Fibroblast of lung (primary cell): Measurements from ENCODE around the gene MORN3.

Experiments
- EZH2 ChIP-seq: IDR thresholded peaks from 2 replicates; pipeline ENCODE4 v1.5.1; 2012; ENCODE audit warnings: low read length, control low read depth, mild to moderate bottlenecking; ENCODE audit errors: missing control alignments
- TF ChIP-seq, protein P1 (sequence below), 2 donors: IDR thresholded peaks in 1 of 2; conservative IDR thresholded peaks in 1 of 2; 1 replicate in 1 of 2; 2 replicates in 1 of 2; pipeline ENCODE4 v1.5.1; 2011 to 2012; ENCODE audit warnings: low read length in 2 of 2, control low read depth in 1 of 2, inconsistent platforms in 1 of 2, low read depth in 1 of 2, mild to moderate bottlenecking in 1 of 2

DNA sequence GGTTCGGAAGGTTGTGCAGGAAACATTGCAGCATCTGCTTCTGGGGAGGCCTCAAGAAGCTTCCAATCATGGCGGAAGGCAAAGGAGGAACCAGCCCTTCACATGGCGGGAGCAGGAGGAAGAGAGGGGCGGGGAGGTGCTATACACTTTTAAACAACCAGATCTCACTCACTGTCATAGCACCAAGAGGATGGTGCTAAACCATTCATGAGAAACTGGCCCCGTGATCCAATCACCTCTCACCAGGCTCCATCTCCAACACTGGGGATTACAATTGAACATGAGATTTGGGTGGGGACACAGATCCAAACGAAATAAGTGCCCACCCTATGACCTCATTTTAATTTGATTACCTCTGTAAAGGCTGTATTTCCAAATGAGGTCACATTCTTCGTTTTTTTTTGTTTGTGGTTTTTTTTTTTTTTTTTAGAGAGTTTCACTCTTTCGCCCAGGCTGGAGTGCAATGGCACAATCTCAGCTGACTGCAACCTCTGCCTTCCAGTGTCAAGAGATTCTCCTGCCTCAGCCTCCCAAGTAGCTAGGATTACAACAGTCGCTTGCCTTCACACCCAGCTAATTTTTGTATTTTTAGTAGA lies 54.5 kb downstream of the MORN3 start:
- no peak for TF ChIP-seq EZH2
- TF ChIP-seq, protein P1, sequence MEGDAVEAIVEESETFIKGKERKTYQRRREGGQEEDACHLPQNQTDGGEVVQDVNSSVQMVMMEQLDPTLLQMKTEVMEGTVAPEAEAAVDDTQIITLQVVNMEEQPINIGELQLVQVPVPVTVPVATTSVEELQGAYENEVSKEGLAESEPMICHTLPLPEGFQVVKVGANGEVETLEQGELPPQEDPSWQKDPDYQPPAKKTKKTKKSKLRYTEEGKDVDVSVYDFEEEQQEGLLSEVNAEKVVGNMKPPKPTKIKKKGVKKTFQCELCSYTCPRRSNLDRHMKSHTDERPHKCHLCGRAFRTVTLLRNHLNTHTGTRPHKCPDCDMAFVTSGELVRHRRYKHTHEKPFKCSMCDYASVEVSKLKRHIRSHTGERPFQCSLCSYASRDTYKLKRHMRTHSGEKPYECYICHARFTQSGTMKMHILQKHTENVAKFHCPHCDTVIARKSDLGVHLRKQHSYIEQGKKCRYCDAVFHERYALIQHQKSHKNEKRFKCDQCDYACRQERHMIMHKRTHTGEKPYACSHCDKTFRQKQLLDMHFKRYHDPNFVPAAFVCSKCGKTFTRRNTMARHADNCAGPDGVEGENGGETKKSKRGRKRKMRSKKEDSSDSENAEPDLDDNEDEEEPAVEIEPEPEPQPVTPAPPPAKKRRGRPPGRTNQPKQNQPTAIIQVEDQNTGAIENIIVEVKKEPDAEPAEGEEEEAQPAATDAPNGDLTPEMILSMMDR (conservative IDR thresholded peaks at IDR 0.05 in 1 of 2, IDR thresholded peaks at IDR 0.05 in 1 of 2; ENCODE audit: low read depth in 1 of 2, low read length in 2 of 2): no peak
